HepG2 (cell line): ENCODE results near the gene SLC35D2. TPM values are rescaled to one million over a fixed set of nuclear protein-coding genes. Genes with fewer than 3 reads are reported as not detected.
A peak's percentile ranks its signal among the peaks of the same experiment; 100 is the strongest.

ENCODE experiments used
- ATAC-seq: fragments of 200-7000 bp; cut with Tn5 transposase; 3 replicates; pipeline ENCODE4 v1.9.1; 2020; ENCODE audit warnings: mild to moderate bottlenecking, moderate library complexity
- BruUV-seq: library from RNA; stranded (reverse); fragments of 400-500 nt; replicated peaks from 2 replicates; lab custom pipeline; 2021; lab: Mats Ljungman, UMichigan
- CTCF ChIA-PET: fragments of 300-600 bp; formaldehyde crosslinking; extraction: SDS; loops from one replicate; lab custom pipeline; 2021; ENCODE audit warnings: low total read pairs, inconsistent platforms, low intra/inter-chr PET ratio; lab: Yijun Ruan, JAX
- POLR2A ChIA-PET: fragments of 350-600 bp; sonication (Branson Sonifier 250); formaldehyde crosslinking; loops from one replicate; lab custom pipeline; 2020; ENCODE audit warnings: antibody characterized with exemption, inconsistent platforms; lab: Yijun Ruan, JAX
- DNase-seq: peaks from one replicate; pipeline ENCODE4 v3.0.0-alpha.2; 2015; ENCODE audit warnings: low spot score
- FAIRE-seq: peaks from 3 replicates; lab custom pipeline; 2011; peaks lifted over from hg19 to GRCh38; lab: Jason Lieb, UNC
- H2AFZ ChIP-seq: one replicate; pipeline ENCODE4 v1.6.1; 2011; ENCODE audit warnings: low read length, inconsistent platforms
- H3K27ac ChIP-seq: fragments of 300-600 bp; 3 replicates; pipeline ENCODE4 v1.8.0; 2011; ENCODE audit warnings: mixed run types, mild to moderate bottlenecking, mixed read lengths, low read length, inconsistent platforms; ENCODE audit not compliant: insufficient read depth; ENCODE audit errors: extremely low read length
- H3K27me3 ChIP-seq, 2 experiments: fragments of 200-600 bp in 1 of 2; 2 replicates in 1 of 2; 3 replicates in 1 of 2; pipeline versions ENCODE4 v1.6.0 to v1.8.0; 2011; ENCODE audit warnings: low read length in 2 of 2, mild to moderate bottlenecking in 2 of 2, moderate library complexity in 2 of 2, inconsistent platforms in 1 of 2; ENCODE audit not compliant: insufficient read depth in 2 of 2, control insufficient read depth in 1 of 2
- H3K36me3 ChIP-seq, 2 experiments: fragments of 200-600 bp in 1 of 2; replicated peaks in 1 of 2; 2 replicates in 1 of 2; 3 replicates in 1 of 2; pipeline versions ENCODE4 v1.5.1 to v1.8.0; 2011; ENCODE audit warnings: low read length in 2 of 2, inconsistent platforms in 1 of 2; ENCODE audit not compliant: insufficient read depth in 2 of 2, control insufficient read depth in 1 of 2
- H3K4me1 ChIP-seq: 2 replicates; pipeline ENCODE4 v1.5.1; 2012; ENCODE audit warnings: low read length, inconsistent platforms; ENCODE audit not compliant: insufficient read depth
- H3K4me2 ChIP-seq: 2 replicates; pipeline ENCODE4 v1.6.0; 2011; ENCODE audit warnings: low read depth, low read length, inconsistent platforms
- H3K4me3 ChIP-seq, 3 experiments: fragments of 200-600 bp in 1 of 3; sonication (generic), shearing (Covaris generic) in 1 of 3; replicated peaks in 1 of 3; 2 replicates each; pipeline ENCODE4 v1.5.1; 2011 to 2016; ENCODE audit warnings: low read length in 3 of 3, inconsistent platforms in 2 of 3, low read depth in 2 of 3, mild to moderate bottlenecking in 2 of 3, control low read depth in 1 of 3, mixed read lengths in 1 of 3; ENCODE audit not compliant: insufficient read depth in 1 of 3
- H3K79me2 ChIP-seq: one replicate; pipeline ENCODE4 v1.6.1; 2011; ENCODE audit warnings: low read length, inconsistent platforms; ENCODE audit not compliant: insufficient read depth
- H3K9ac ChIP-seq: 2 replicates; pipeline ENCODE4 v1.6.0; 2011; ENCODE audit warnings: mild to moderate bottlenecking, low read depth, low read length, inconsistent platforms; ENCODE audit not compliant: insufficient read depth
- H3K9me3 ChIP-seq: 2 replicates; pipeline ENCODE4 v1.5.1; 2012; ENCODE audit warnings: mild to moderate bottlenecking, low read length
- H4K20me1 ChIP-seq: 2 replicates; pipeline ENCODE4 v1.6.0; 2011; ENCODE audit warnings: inconsistent platforms, mild to moderate bottlenecking, low read length, moderate library complexity; ENCODE audit not compliant: insufficient read depth
- DMAP1 ChIP-seq: IDR thresholded peaks from 2 replicates; pipeline ENCODE4 v1.6.1; 2016
- HBP1 ChIP-seq: IDR thresholded peaks from 2 replicates; pipeline ENCODE4 v1.6.1; 2016; ENCODE audit warnings: low read depth, control low read depth
- IKZF1 ChIP-seq: fragments of 450-650 bp; IDR thresholded peaks from 2 replicates; pipeline ENCODE4 v1.7.1; 2016
- KMT2A ChIP-seq: sonication (generic); formaldehyde crosslinking; IDR thresholded peaks from 2 replicates; pipeline ENCODE4 v1.4.0; 2020; ENCODE audit warnings: missing genetic modification reagents
- MEF2D ChIP-seq: sonication (generic); formaldehyde crosslinking; IDR thresholded peaks from 2 replicates; pipeline ENCODE4 v1.5.1; 2020; ENCODE audit warnings: mild to moderate bottlenecking, missing genetic modification reagents
- RARA ChIP-seq: IDR thresholded peaks from 2 replicates; pipeline ENCODE4 v1.6.1; 2016; ENCODE audit warnings: missing genetic modification reagents, missing compliant biosample characterization
- SAP130 ChIP-seq: IDR thresholded peaks from 2 replicates; pipeline ENCODE4 v1.6.1; 2016; ENCODE audit warnings: low read depth
- TEAD2 ChIP-seq: sonication (generic); formaldehyde crosslinking; IDR thresholded peaks from 2 replicates; pipeline ENCODE4 v1.9.0; 2021; ENCODE audit warnings: missing genetic modification reagents
- ZNF101 ChIP-seq: sonication (generic); formaldehyde crosslinking; IDR thresholded peaks from 2 replicates; pipeline ENCODE4 v1.4.0; 2020; ENCODE audit warnings: mild to moderate bottlenecking, low read depth, missing genetic modification reagents, borderline replicate concordance
- ZNF207 ChIP-seq: fragments of 450-650 bp; IDR thresholded peaks from 2 replicates; pipeline ENCODE4 v1.6.1; 2016; ENCODE audit warnings: antibody characterized with exemption, borderline replicate concordance
- ZNF3 ChIP-seq: IDR thresholded peaks from 2 replicates; pipeline ENCODE4 v1.7.0; 2017; ENCODE audit warnings: inconsistent platforms
- ZNF441 ChIP-seq: sonication (generic); formaldehyde crosslinking; IDR thresholded peaks from 2 replicates; pipeline ENCODE4 v1.7.0; 2021; ENCODE audit warnings: missing genetic modification reagents, borderline replicate concordance
- WGBS: methylation state at CpG from one replicate; pipeline ENCODE4 v1.1.6; 2017; ENCODE audit warnings: low lambda C conversion rate; 5-methylcytosine and 5-hydroxymethylcytosine counted together
- in situ Hi-C: cut with HindIII; loops from 2 replicates; pipeline ENCODE4 v1.10.0; 2017; ENCODE audit warnings: low pct_unique_long_range_greater_than_20kb; ENCODE audit not compliant: extremely low pct_ligation_motif_present
- intact Hi-C: fragments of 100-400 bp; cut with micrococcal nuclease; formaldehyde crosslinking; loops from one replicate; pipeline ENCODE4 v1.10.0; 2022; ENCODE audit not compliant: unreplicated experiment
- polyA plus RNA-seq, 8 experiments: library from polyadenylated mRNA; depleted of rRNA in 3 of 8; stranded (reverse) in 7 of 8; unstranded in 1 of 8; fragments of >200 nt; fragmentation: Illumina TruSeq in 4 of 8; extraction: Trizol in 4 of 8; gene quantifications; 2 replicates each; pipeline versions ENCODE4 v1.2.1 to v1.2.3, GENCODE V29; 2011 to 2016; ENCODE audit warnings: low read depth in 4 of 8, missing spikeins in 1 of 8, mixed read lengths in 1 of 8; ENCODE audit not compliant: insufficient read depth in 1 of 8
- total RNA-seq, 5 experiments: library from RNA; depleted of rRNA; stranded (reverse); fragments of >200 nt; fragmentation: Illumina TruSeq; extraction: Trizol; gene quantifications; 2 replicates each; pipeline ENCODE4 v1.2.3, GENCODE V29; 2016; ENCODE audit warnings: low read depth in 1 of 5
- TF ChIP-seq, protein P1 (sequence below), 2 experiments: sonication (generic) in 1 of 2; formaldehyde crosslinking in 1 of 2; IDR thresholded peaks; 2 replicates each; pipeline versions ENCODE4 v1.4.0 to v1.6.1; 2018 to 2020; ENCODE audit warnings: missing genetic modification reagents in 2 of 2, borderline replicate concordance in 1 of 2, low read depth in 1 of 2, mild to moderate bottlenecking in 1 of 2, missing biosample characterization in 1 of 2
- TF ChIP-seq, protein P2 (sequence below): sonication (generic); formaldehyde crosslinking; IDR thresholded peaks from 2 replicates; pipeline ENCODE4 v1.4.0; 2020; ENCODE audit warnings: mild to moderate bottlenecking, missing genetic modification reagents
- TF ChIP-seq, protein P3 (sequence below): sonication (generic); formaldehyde crosslinking; IDR thresholded peaks from 2 replicates; pipeline ENCODE4 v1.4.0; 2020; ENCODE audit warnings: missing genetic modification reagents

SLC35D2 gene
- total and polyA plus RNA-seq, 2 of the 13 experiments (the other 11 are each of a cell fraction or from before 2014, with no cell fraction given) = 96.2 to 103 TPM

GRCh38 chr9:96386157-96386556 lies 2.6 kb upstream of the SLC35D2 start (continued):
- peak; percentile 40 for TF ChIP-seq RARA (CRISPR knock-in tag)

GRCh38 chr9:96382839-96383164 lies 709 bp downstream of the SLC35D2 start:
- Histone ChIP-seq H2AFZ (no peak overlapping the region), H3K79me2 (peaks cover 67% of the 10 kb centered on the region), H3K36me3 (peaks cover under 1 to 12% of the 10 kb centered on the region in 2 experiments; a peak in 4 of 5 replicates), H3K9me3 (no peaks in the 10 kb centered on the region), H3K9ac (peak overlapping the region; percentile 90), H3K4me1 (peaks cover 85% of the 10 kb centered on the region), H4K20me1 (peaks cover 28% of the 10 kb centered on the region), H3K4me2 (peak overlapping the region; percentile 100), H3K4me3 (peak overlapping the region; percentile 63 to 87 (median 72)), H3K27ac (peak overlapping the region; percentile 95), H3K27me3 (no peaks in the 10 kb centered on the region; a peak in 1 of 5 replicates)
- ChIA-PET CTCF (no interaction called here), POLR2A (interaction anchor here (0.7 to 4.7 kb wide), 13 partner anchors 8 to 109 kb away, joined by 3 to 25 read pairs (median 4); partner anchors contain the start of gene HABP4)
- no peak for ATAC-seq
- under 1% methylated on average over 7 of the region's 7 CpGs for WGBS
- intact Hi-C loops = loop anchor here (5.0 kb wide), 1 partner anchor 56 kb away; no protein-coding TSS in a partner anchor
- FAIRE-seq = no peak
- DNase-seq = no peak
- TSS peak; percentile 68 for BruUV-seq
- in situ Hi-C loops = no loop called here
- no peak for TF ChIP-seq TEAD2
- no peak for TF ChIP-seq ZNF3 (CRISPR knock-in tag)
- TF ChIP-seq HBP1 = 0 out of 2 replicates have a peak, but pooled peaks have one; percentile 46
- no peak for TF ChIP-seq ZNF441 (CRISPR knock-in tag)
- TF ChIP-seq, protein P1, sequence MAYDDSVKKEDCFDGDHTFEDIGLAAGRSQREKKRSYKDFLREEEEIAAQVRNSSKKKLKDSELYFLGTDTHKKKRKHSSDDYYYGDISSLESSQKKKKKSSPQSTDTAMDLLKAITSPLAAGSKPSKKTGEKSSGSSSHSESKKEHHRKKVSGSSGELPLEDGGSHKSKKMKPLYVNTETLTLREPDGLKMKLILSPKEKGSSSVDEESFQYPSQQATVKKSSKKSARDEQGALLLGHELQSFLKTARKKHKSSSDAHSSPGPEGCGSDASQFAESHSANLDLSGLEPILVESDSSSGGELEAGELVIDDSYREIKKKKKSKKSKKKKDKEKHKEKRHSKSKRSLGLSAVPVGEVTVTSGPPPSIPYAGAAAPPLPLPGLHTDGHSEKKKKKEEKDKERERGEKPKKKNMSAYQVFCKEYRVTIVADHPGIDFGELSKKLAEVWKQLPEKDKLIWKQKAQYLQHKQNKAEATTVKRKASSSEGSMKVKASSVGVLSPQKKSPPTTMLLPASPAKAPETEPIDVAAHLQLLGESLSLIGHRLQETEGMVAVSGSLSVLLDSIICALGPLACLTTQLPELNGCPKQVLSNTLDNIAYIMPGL (CRISPR knock-in tag; IDR thresholded peaks at IDR 0.05; ENCODE audit: borderline replicate concordance in 1 of 2, low read depth in 1 of 2) = peak in 1 of 2 experiments; percentile 9; a peak in 1 of 4 replicates
- no peak for TF ChIP-seq ZNF101 (CRISPR knock-in tag)
- TF ChIP-seq SAP130 (CRISPR knock-in tag) = peak; percentile 46; the same call in 1 of the 2 replicates
- no peak; the same call in 1 of the 2 replicates for TF ChIP-seq KMT2A (CRISPR knock-in tag)
- TF ChIP-seq, protein P2, sequence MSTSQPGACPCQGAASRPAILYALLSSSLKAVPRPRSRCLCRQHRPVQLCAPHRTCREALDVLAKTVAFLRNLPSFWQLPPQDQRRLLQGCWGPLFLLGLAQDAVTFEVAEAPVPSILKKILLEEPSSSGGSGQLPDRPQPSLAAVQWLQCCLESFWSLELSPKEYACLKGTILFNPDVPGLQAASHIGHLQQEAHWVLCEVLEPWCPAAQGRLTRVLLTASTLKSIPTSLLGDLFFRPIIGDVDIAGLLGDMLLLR (CRISPR knock-in tag) = no peak
- no peak for TF ChIP-seq IKZF1
- TF ChIP-seq DMAP1 (CRISPR knock-in tag) = no peak
- 0 out of 2 replicates have a peak, but pooled peaks have one; percentile 23 for TF ChIP-seq MEF2D
- no peak for TF ChIP-seq ZNF207
- TF ChIP-seq, protein P3, sequence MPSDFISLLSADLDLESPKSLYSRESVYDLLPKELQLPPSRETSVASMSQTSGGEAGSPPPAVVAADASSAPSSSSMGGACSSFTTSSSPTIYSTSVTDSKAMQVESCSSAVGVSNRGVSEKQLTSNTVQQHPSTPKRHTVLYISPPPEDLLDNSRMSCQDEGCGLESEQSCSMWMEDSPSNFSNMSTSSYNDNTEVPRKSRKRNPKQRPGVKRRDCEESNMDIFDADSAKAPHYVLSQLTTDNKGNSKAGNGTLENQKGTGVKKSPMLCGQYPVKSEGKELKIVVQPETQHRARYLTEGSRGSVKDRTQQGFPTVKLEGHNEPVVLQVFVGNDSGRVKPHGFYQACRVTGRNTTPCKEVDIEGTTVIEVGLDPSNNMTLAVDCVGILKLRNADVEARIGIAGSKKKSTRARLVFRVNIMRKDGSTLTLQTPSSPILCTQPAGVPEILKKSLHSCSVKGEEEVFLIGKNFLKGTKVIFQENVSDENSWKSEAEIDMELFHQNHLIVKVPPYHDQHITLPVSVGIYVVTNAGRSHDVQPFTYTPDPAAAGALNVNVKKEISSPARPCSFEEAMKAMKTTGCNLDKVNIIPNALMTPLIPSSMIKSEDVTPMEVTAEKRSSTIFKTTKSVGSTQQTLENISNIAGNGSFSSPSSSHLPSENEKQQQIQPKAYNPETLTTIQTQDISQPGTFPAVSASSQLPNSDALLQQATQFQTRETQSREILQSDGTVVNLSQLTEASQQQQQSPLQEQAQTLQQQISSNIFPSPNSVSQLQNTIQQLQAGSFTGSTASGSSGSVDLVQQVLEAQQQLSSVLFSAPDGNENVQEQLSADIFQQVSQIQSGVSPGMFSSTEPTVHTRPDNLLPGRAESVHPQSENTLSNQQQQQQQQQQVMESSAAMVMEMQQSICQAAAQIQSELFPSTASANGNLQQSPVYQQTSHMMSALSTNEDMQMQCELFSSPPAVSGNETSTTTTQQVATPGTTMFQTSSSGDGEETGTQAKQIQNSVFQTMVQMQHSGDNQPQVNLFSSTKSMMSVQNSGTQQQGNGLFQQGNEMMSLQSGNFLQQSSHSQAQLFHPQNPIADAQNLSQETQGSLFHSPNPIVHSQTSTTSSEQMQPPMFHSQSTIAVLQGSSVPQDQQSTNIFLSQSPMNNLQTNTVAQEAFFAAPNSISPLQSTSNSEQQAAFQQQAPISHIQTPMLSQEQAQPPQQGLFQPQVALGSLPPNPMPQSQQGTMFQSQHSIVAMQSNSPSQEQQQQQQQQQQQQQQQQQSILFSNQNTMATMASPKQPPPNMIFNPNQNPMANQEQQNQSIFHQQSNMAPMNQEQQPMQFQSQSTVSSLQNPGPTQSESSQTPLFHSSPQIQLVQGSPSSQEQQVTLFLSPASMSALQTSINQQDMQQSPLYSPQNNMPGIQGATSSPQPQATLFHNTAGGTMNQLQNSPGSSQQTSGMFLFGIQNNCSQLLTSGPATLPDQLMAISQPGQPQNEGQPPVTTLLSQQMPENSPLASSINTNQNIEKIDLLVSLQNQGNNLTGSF (CRISPR knock-in tag) = no peak
